GM21367 (cell line): Measurements from ENCODE around the gene PRKD3.
"Not testable (repeated sequence)": the region's sequence is repeated elsewhere in the genome, so short reads cannot be mapped to it uniquely, and the experiment has no call there.

Experiments used
- ATAC-seq: cut with Tn5 transposase; IDR thresholded peaks from one replicate; pipeline ENCODE4 v1.9.1; 2021; ENCODE audit not compliant: unreplicated experiment

Gene PRKD3

DNA sequence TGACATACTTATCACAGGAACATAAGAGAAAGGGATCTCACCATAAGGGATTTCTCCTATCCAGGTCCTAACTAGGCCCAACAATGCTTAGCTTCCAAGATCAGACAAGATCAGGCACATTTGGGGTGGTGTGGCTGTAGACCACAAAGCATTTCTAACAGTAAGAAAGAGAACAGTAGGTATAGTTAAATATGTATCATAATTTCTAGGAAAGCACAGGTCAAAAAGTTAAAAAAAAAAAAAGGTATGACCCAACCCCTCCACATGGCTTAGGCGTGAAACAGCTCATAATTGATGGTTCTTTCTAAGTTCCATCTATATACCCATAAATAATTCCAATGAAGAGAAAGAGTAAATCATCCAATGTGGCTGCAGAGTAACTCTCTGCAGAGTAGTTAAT is 6.9 kb downstream of the PRKD3 start:
- ATAC-seq, result no peak

- ATAC-seq, result no peak
These were observed 8.5 kb downstream of the PRKD3 start for GRCh38 chr2:37316181-37316580.

GRCh38 chr2:37315364-37315763 is 9.3 kb downstream of the PRKD3 start:
- no peak for ATAC-seq

DNA sequence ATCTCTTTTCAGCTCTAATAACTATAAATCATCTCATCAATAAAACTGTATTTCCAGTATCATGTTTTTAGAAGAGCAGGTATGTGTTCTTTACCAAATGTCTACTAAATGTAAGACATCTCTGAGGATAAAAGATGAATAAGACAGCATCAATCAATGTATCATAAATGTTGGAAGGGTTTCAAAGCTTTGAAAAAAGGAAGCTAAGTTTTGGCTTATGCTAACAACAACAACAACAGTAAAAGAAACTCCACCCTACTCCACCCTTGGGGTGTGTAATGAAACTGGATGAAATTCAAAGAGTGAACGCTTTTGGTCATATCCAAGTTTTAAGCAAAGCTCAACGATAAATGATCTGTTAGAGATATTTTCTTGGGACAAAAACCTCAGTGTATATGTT is 17.1 kb downstream of the PRKD3 start:
- ATAC-seq, result no peak

GRCh38 chr2:37306024-37306423 is 18.6 kb downstream of the PRKD3 start:
- no peak for ATAC-seq

DNA sequence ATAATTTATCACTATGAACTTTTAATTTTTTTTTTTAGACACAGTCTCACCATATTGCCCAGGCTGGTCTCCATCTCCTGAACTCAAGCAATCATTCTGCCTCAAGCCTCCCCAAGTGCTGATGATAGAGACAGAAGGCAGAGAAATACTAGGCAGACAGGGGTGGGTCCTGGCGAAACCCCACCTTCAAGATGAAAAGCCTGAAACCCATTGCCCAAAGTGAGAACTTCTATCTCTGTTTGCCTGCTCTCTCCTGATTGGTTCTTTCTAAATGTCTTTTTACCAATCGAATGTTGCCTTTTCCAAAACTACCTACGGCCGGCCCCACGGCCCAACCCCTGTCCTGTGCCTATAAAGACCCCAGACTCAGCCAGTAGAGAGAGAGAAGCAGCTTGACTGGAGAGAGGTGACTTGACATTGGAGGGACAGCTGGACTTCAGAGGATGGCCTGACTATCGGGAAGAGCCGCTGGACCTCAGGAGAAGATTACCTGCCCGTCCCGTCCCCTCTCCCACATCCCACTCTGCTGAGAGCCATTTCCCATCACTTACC is 21.9 kb downstream of the PRKD3 start:
- ATAC-seq, result no peak

- no peak for ATAC-seq
These were observed 23.2 kb downstream of the PRKD3 start for GRCh38 chr2:37301408-37301807.

- no peak for ATAC-seq
These were observed 24.1 kb downstream of the PRKD3 start for GRCh38 chr2:37300578-37300977.

- ATAC-seq, result no peak
These were observed 24.5 kb downstream of the PRKD3 start for GRCh38 chr2:37300146-37300545.

GRCh38 chr2:37297632-37298031 is 27.0 kb downstream of the PRKD3 start:
- no peak for ATAC-seq

DNA sequence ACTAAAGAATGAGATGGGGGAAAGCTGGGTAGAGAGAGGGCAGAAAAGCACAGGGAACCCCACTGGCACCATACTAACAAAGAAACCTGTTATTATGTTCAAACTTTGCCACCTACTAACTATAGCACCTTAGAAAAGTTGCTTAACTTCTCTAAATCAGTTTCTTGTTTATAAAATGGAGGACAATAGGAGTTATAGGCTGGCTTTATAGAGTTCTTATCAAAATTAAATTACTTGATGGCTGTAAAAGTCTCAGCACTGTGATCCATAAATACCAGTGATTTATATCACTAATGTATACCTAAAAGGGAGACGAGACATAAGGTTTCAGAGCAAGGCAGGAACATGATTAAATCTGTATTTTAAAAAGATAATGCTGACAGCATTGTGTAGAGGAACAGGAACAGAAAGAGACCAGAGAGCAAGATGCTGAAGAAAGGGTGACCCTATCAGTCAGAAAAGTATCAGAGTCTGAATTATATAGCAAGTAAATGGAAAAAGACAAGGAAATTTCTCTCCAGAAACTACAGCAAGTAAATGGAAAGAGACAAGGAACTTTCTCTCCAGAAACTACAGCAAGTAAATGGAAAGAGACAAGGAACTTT is 29.1 kb downstream of the PRKD3 start:
- no peak for ATAC-seq

DNA sequence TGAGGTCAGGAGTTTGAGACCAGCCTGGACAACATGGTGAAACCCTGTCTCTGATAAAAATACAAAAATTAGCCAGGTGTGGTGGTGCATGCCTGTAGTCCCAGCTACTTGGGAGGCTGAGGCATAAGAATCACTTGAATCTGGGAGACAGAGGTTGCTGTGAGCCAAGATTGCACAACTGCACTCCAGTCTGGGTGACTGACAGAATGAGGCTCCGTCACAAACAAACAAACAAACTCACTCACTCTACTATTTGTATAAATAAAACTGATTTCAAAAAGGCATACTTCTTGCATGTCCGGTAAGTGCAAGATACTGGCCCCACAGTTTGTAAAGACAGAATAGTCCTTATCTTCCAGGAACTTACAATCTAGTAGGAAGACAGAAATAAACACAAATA is 29.8 kb downstream of the PRKD3 start:
- ATAC-seq, result not testable (repeated sequence)

- no peak for ATAC-seq
These were observed 33.0 kb downstream of the PRKD3 start for GRCh38 chr2:37291680-37292079.

DNA sequence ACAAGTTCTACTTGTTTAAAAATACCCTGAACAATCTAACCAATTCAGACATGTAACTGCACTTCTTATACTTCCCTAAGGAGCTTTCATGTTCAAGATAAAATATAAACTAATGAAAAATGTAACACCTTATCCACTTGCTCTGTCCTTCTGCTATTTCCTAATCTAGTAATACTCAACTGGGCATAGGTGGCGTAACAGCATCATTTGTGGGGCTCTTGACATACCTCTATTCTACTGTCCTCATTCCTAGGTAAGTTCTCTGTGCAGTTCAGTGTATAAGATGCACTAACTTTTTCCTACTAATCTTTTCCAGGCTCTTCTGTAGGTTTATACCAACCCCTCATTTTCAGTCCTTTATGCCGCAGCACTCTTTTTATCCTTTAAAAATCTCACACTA is 36.7 kb downstream of the PRKD3 start:
- ATAC-seq, result no peak

DNA sequence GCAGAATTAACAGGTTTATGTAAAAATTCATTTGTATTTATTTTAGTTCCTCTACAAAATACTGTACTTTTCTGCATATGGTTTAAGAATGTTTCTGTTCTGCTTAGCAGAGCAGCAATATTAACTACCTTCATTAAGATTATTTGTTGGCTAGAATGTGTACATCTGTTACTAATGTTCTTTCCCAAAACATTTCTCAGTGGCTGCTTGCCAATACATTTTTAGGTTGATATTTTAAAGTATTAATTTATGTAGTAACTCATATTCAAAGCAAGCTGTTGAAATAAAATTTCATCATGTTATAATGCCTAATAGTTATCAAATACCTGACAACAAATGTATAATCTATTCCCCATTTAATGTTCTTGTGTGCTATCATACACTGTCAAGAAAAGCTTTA is 40.3 kb downstream of the PRKD3 start:
- no peak for ATAC-seq

- no peak for ATAC-seq
These were observed 41.4 kb downstream of the PRKD3 start for GRCh38 chr2:37283207-37283606.

- no peak for ATAC-seq
These were observed 41.9 kb downstream of the PRKD3 start for GRCh38 chr2:37282746-37283145.

- ATAC-seq, result no peak
These were observed 42.7 kb downstream of the PRKD3 start for GRCh38 chr2:37281916-37282315.

GRCh38 chr2:37276291-37276690 is 48.3 kb downstream of the PRKD3 start:
- no peak for ATAC-seq
